ENCODE data around the gene CD109. TPM values are rescaled to one million over a fixed set of nuclear protein-coding genes. Genes with fewer than 3 reads are reported as not detected.
A peak's percentile ranks its signal among the peaks of the same experiment; 100 is the strongest.

Gene CD109
- total and polyA plus RNA-seq, 2 of the 4 experiments (the other 2 are of a cell fraction): 3.6 to 5.0 TPM

- no peak overlapping the region for H2BK120ac ChIP-seq (ENCODE audit: low read depth, low read length)
- intact Hi-C loops (cut with micrococcal nuclease): loop anchor here (1.0 kb wide), 2 partner anchors 58 to 1536 kb away; no protein-coding TSS in a partner anchor
- 0% methylated on average over 1 of the region's 4 CpGs; no CpG with 5 or more reads in 1 of the 2 experiments for WGBS, 2 experiments (ENCODE audit: extremely low coverage in 2 of 2, insufficient read length in 1 of 2)
- H2AK9ac ChIP-seq (replicated peaks; ENCODE audit: low read depth, low read length, poor library complexity): no peak overlapping the region
- no peak overlapping the region for H3K56ac ChIP-seq (ENCODE audit: extremely low read depth, insufficient read depth, low read length)
- peak overlapping the region; percentile 69 for H2AFZ ChIP-seq (replicated peaks; ENCODE audit: low read length, poor library complexity)
- in situ Hi-C loops (cut with MboI; ENCODE audit: low sequenced_read_pairs): loop anchor here (5.0 to 10.0 kb wide), 2 partner anchors 57 to 1539 kb away; no protein-coding TSS in a partner anchor
- H3K79me1 ChIP-seq (ENCODE audit: low read depth in 1 of 2, low read length in 2 of 2): no peaks in the 10 kb centered on the region
- no peaks in the 10 kb centered on the region for H3K27me3 ChIP-seq (ENCODE audit: control insufficient read depth, insufficient read depth, low read length)
- H3K4ac ChIP-seq (ENCODE audit: low read depth, low read length): no peak overlapping the region
- no peaks in the 10 kb centered on the region for H3K9me3 ChIP-seq (ENCODE audit: control insufficient read depth, insufficient read depth, low read length)
- TF ChIP-seq MAFK (IDR thresholded peaks at IDR 0.05; ENCODE audit: low read depth, low read length) (no peak), SMC3 (IDR thresholded peaks at IDR 0.05; ENCODE audit: low read depth, low read length) (peak; percentile 92), CTCF (conservative IDR thresholded peaks at IDR 0.05; ENCODE audit: low read depth, low read length) (peak; percentile 93), BHLHE40 (IDR thresholded peaks at IDR 0.05; ENCODE audit: low read depth, low read length) (no peak), RAD21 (IDR thresholded peaks at IDR 0.05; ENCODE audit: low read length) (peak; percentile 95), CEBPB (IDR thresholded peaks at IDR 0.05; ENCODE audit: low read depth, low read length) (peak; percentile 48; the same call in 1 of the 2 replicates)
- H3K4me1 ChIP-seq (ENCODE audit: control insufficient read depth, insufficient read depth, low read length): no peaks in the 10 kb centered on the region
- no TSS peak for BruUV-seq (replicated peaks)
- DNase-seq: peak; percentile 81
- no peak overlapping the region for H2AK5ac ChIP-seq (ENCODE audit: low read depth, low read length)
- ATAC-seq (ENCODE audit: low read depth): peak; percentile 100
- H3K9ac ChIP-seq (ENCODE audit: low read depth, low read length): no peak overlapping the region
- dilution Hi-C loops (cut with HindIII; ENCODE audit: low sequenced_read_pairs, unreplicated experiment): no loop called here
- no peak overlapping the region for H4K5ac ChIP-seq (ENCODE audit: low read depth, low read length)
- H3K36me3 ChIP-seq (ENCODE audit: control insufficient read depth, insufficient read depth, low read length): no peaks in the 10 kb centered on the region
- H4K8ac ChIP-seq (ENCODE audit: low read depth in 2 of 2, low read length in 2 of 2): peak overlapping the region in 1 of 2 experiments; percentile 60; a peak in 1 of 4 replicates
- H3K4me3 ChIP-seq (ENCODE audit: insufficient read depth, low read depth, low read length): no peak overlapping the region
- H3K23ac ChIP-seq (ENCODE audit: low read depth, low read length): no peak overlapping the region
- no peak overlapping the region for H3K4me2 ChIP-seq (ENCODE audit: low read depth, low read length)
- H2BK5ac ChIP-seq (ENCODE audit: low read depth, low read length, poor library complexity, severe bottlenecking): no peak overlapping the region
- H2BK20ac ChIP-seq (ENCODE audit: low read depth, low read length): no peak overlapping the region
- ChIA-PET CTCF (interaction anchor here (0.5 to 3.4 kb wide), 7 partner anchors 13 to 63 kb away, joined by 3 to 32 read pairs (median 3); no protein-coding TSS in a partner anchor), POLR2A (ENCODE audit: unreplicated experiment) (no interaction called here)
- H3K27ac ChIP-seq (ENCODE audit: insufficient read depth, low read length): no peak overlapping the region
- no peak overlapping the region for H2BK15ac ChIP-seq (ENCODE audit: low read depth, low read length)
- no peak overlapping the region for H3K14ac ChIP-seq (replicated peaks; ENCODE audit: low read depth, low read length)
- H4K20me1 ChIP-seq (ENCODE audit: insufficient read depth, low read length): no peaks in the 10 kb centered on the region
- H3K9me1 ChIP-seq (ENCODE audit: insufficient read depth, low read length): 0 out of 2 replicates have a peak, but pooled peaks cover 3% of the 10 kb centered on the region
- no peak overlapping the region for H3K18ac ChIP-seq (ENCODE audit: low read depth, low read length)
- H4K91ac ChIP-seq (ENCODE audit: insufficient read depth, low read depth, low read length): no peak overlapping the region
These were observed 20.4 kb upstream of the CD109 start for GRCh38 chr6:73675466-73676098.

All from IMR-90 (cell line).